HepG2 (cell line): ENCODE data around the gene CSTF2. TPM values are rescaled to one million over a fixed set of nuclear protein-coding genes. Genes with fewer than 3 reads are reported as not detected.

Source experiments
- ATAC-seq: fragments of 200-7000 bp; cut with Tn5 transposase; 3 replicates; pipeline ENCODE4 v1.9.1; 2020; ENCODE audit warnings: mild to moderate bottlenecking, moderate library complexity
- BruUV-seq: library from RNA; stranded (reverse); fragments of 400-500 nt; replicated peaks from 2 replicates; lab custom pipeline; 2021; lab: Mats Ljungman, UMichigan
- CTCF ChIA-PET: fragments of 300-600 bp; formaldehyde crosslinking; extraction: SDS; loops from one replicate; lab custom pipeline; 2021; ENCODE audit warnings: low total read pairs, inconsistent platforms, low intra/inter-chr PET ratio; lab: Yijun Ruan, JAX
- POLR2A ChIA-PET: fragments of 350-600 bp; sonication (Branson Sonifier 250); formaldehyde crosslinking; loops from one replicate; lab custom pipeline; 2020; ENCODE audit warnings: antibody characterized with exemption, inconsistent platforms; lab: Yijun Ruan, JAX
- DNase-seq: peaks from one replicate; pipeline ENCODE4 v3.0.0-alpha.2; 2015; ENCODE audit warnings: low spot score
- FAIRE-seq: peaks from 3 replicates; lab custom pipeline; 2011; peaks lifted over from hg19 to GRCh38; lab: Jason Lieb, UNC
- H2AFZ ChIP-seq: one replicate; pipeline ENCODE4 v1.6.1; 2011; ENCODE audit warnings: low read length, inconsistent platforms
- H3K27ac ChIP-seq: fragments of 300-600 bp; 3 replicates; pipeline ENCODE4 v1.8.0; 2011; ENCODE audit warnings: mixed run types, mild to moderate bottlenecking, mixed read lengths, low read length, inconsistent platforms; ENCODE audit not compliant: insufficient read depth; ENCODE audit errors: extremely low read length
- H3K27me3 ChIP-seq, 2 experiments: fragments of 200-600 bp in 1 of 2; 2 replicates in 1 of 2; 3 replicates in 1 of 2; pipeline versions ENCODE4 v1.6.0 to v1.8.0; 2011; ENCODE audit warnings: low read length in 2 of 2, mild to moderate bottlenecking in 2 of 2, moderate library complexity in 2 of 2, inconsistent platforms in 1 of 2; ENCODE audit not compliant: insufficient read depth in 2 of 2, control insufficient read depth in 1 of 2
- H3K36me3 ChIP-seq, 2 experiments: fragments of 200-600 bp in 1 of 2; replicated peaks in 1 of 2; 2 replicates in 1 of 2; 3 replicates in 1 of 2; pipeline versions ENCODE4 v1.5.1 to v1.8.0; 2011; ENCODE audit warnings: low read length in 2 of 2, inconsistent platforms in 1 of 2; ENCODE audit not compliant: insufficient read depth in 2 of 2, control insufficient read depth in 1 of 2
- H3K4me1 ChIP-seq: 2 replicates; pipeline ENCODE4 v1.5.1; 2012; ENCODE audit warnings: low read length, inconsistent platforms; ENCODE audit not compliant: insufficient read depth
- H3K4me2 ChIP-seq: 2 replicates; pipeline ENCODE4 v1.6.0; 2011; ENCODE audit warnings: low read depth, low read length, inconsistent platforms
- H3K4me3 ChIP-seq, 3 experiments: fragments of 200-600 bp in 1 of 3; sonication (generic), shearing (Covaris generic) in 1 of 3; replicated peaks in 1 of 3; 2 replicates each; pipeline ENCODE4 v1.5.1; 2011 to 2016; ENCODE audit warnings: low read length in 3 of 3, inconsistent platforms in 2 of 3, low read depth in 2 of 3, mild to moderate bottlenecking in 2 of 3, control low read depth in 1 of 3, mixed read lengths in 1 of 3; ENCODE audit not compliant: insufficient read depth in 1 of 3
- H3K79me2 ChIP-seq: one replicate; pipeline ENCODE4 v1.6.1; 2011; ENCODE audit warnings: low read length, inconsistent platforms; ENCODE audit not compliant: insufficient read depth
- H3K9ac ChIP-seq: 2 replicates; pipeline ENCODE4 v1.6.0; 2011; ENCODE audit warnings: mild to moderate bottlenecking, low read depth, low read length, inconsistent platforms; ENCODE audit not compliant: insufficient read depth
- H3K9me3 ChIP-seq: 2 replicates; pipeline ENCODE4 v1.5.1; 2012; ENCODE audit warnings: mild to moderate bottlenecking, low read length
- H4K20me1 ChIP-seq: 2 replicates; pipeline ENCODE4 v1.6.0; 2011; ENCODE audit warnings: inconsistent platforms, mild to moderate bottlenecking, low read length, moderate library complexity; ENCODE audit not compliant: insufficient read depth
- ASH2L ChIP-seq: fragments of 300-600, 200-600 bp; sonication (generic); IDR thresholded peaks from 2 replicates; pipeline ENCODE4 v1.7.0; 2017; ENCODE audit warnings: low read depth, mild to moderate bottlenecking, moderate library complexity, mixed read lengths, low read length; ENCODE audit not compliant: insufficient read length
- BRCA1 ChIP-seq: sonication (generic); formaldehyde crosslinking; IDR thresholded peaks from 2 replicates; pipeline ENCODE4 v1.4.0; 2020; ENCODE audit warnings: missing genetic modification reagents
- DRAP1 ChIP-seq: IDR thresholded peaks from 2 replicates; pipeline ENCODE4 v1.6.1; 2016; ENCODE audit warnings: missing genetic modification reagents, missing compliant biosample characterization
- EED ChIP-seq: sonication (generic); formaldehyde crosslinking; IDR thresholded peaks from 2 replicates; pipeline ENCODE4 v1.5.0; 2020; ENCODE audit warnings: mild to moderate bottlenecking, missing genetic modification reagents
- FOXJ3 ChIP-seq: sonication (generic); formaldehyde crosslinking; IDR thresholded peaks from 2 replicates; pipeline ENCODE4 v1.4.0; 2020; ENCODE audit warnings: missing genetic modification reagents, mild to moderate bottlenecking, borderline replicate concordance
- GATAD1 ChIP-seq: IDR thresholded peaks from 2 replicates; pipeline ENCODE4 v1.6.1; 2016; ENCODE audit warnings: missing genetic modification reagents, missing compliant biosample characterization
- MAFK ChIP-seq, 2 experiments: IDR thresholded peaks in 1 of 2; conservative IDR thresholded peaks in 1 of 2; 2 replicates each; pipeline ENCODE4 v1.6.1; 2011; ENCODE audit warnings: improper control_type of control experiment in 2 of 2, low read length in 2 of 2
- MYC ChIP-seq: sonication (generic); formaldehyde crosslinking; IDR thresholded peaks from 2 replicates; pipeline ENCODE4 v1.9.0; 2021; ENCODE audit warnings: missing genetic modification reagents, borderline replicate concordance
- NFATC3 ChIP-seq: sonication (generic); formaldehyde crosslinking; IDR thresholded peaks from 2 replicates; pipeline ENCODE4 v1.5.1; 2020; ENCODE audit warnings: mild to moderate bottlenecking, missing genetic modification reagents
- PBX2 ChIP-seq: IDR thresholded peaks from 2 replicates; pipeline ENCODE4 v1.6.1; 2016; ENCODE audit warnings: control low read depth
- SPEN ChIP-seq: sonication (generic); formaldehyde crosslinking; IDR thresholded peaks from 2 replicates; pipeline ENCODE4 v1.5.1; 2020; ENCODE audit warnings: low read depth, mild to moderate bottlenecking, missing genetic modification reagents
- TMF1 ChIP-seq: sonication (generic); formaldehyde crosslinking; IDR thresholded peaks from 2 replicates; pipeline ENCODE4 v1.8.1; 2022; ENCODE audit warnings: low read depth, missing genetic modification reagents
- ZFP37 ChIP-seq: sonication (generic); formaldehyde crosslinking; IDR thresholded peaks from 2 replicates; pipeline ENCODE4 v1.4.0; 2020; ENCODE audit warnings: missing genetic modification reagents, borderline replicate concordance
- ZFX ChIP-seq: sonication (generic); formaldehyde crosslinking; IDR thresholded peaks from 2 replicates; pipeline ENCODE4 v1.4.0; 2020; ENCODE audit warnings: mild to moderate bottlenecking, low read depth, missing genetic modification reagents, moderate library complexity
- ZNF430 ChIP-seq: sonication (generic); formaldehyde crosslinking; IDR thresholded peaks from 2 replicates; pipeline ENCODE4 v1.9.0; 2021; ENCODE audit warnings: mild to moderate bottlenecking, missing genetic modification reagents
- ZNF496 ChIP-seq: sonication (generic); formaldehyde crosslinking; IDR thresholded peaks from 2 replicates; pipeline ENCODE4 v1.8.1; 2023; ENCODE audit warnings: mild to moderate bottlenecking, moderate library complexity, missing genetic modification reagents; ENCODE audit not compliant: insufficient replicate concordance
- WGBS: methylation state at CpG from one replicate; pipeline ENCODE4 v1.1.6; 2017; ENCODE audit warnings: low lambda C conversion rate; 5-methylcytosine and 5-hydroxymethylcytosine counted together
- in situ Hi-C: cut with HindIII; loops from 2 replicates; pipeline ENCODE4 v1.10.0; 2017; ENCODE audit warnings: low pct_unique_long_range_greater_than_20kb; ENCODE audit not compliant: extremely low pct_ligation_motif_present
- intact Hi-C: fragments of 100-400 bp; cut with micrococcal nuclease; formaldehyde crosslinking; loops from one replicate; pipeline ENCODE4 v1.10.0; 2022; ENCODE audit not compliant: unreplicated experiment
- polyA plus RNA-seq, 8 experiments: library from polyadenylated mRNA; depleted of rRNA in 3 of 8; stranded (reverse) in 7 of 8; unstranded in 1 of 8; fragments of >200 nt; fragmentation: Illumina TruSeq in 4 of 8; extraction: Trizol in 4 of 8; gene quantifications; 2 replicates each; pipeline versions ENCODE4 v1.2.1 to v1.2.3, GENCODE V29; 2011 to 2016; ENCODE audit warnings: low read depth in 4 of 8, missing spikeins in 1 of 8, mixed read lengths in 1 of 8; ENCODE audit not compliant: insufficient read depth in 1 of 8
- total RNA-seq, 5 experiments: library from RNA; depleted of rRNA; stranded (reverse); fragments of >200 nt; fragmentation: Illumina TruSeq; extraction: Trizol; gene quantifications; 2 replicates each; pipeline ENCODE4 v1.2.3, GENCODE V29; 2016; ENCODE audit warnings: low read depth in 1 of 5

CSTF2 gene
- total and polyA plus RNA-seq, 2 of the 13 experiments (the other 11 are each of a cell fraction or from before 2014, with no cell fraction given), result 19.7 to 26.7 TPM

- H3K4me1 ChIP-seq, result 0 out of 2 replicates have a peak, but pooled peaks cover 4% of the 10 kb centered on the region
- no TSS peak for BruUV-seq
- H3K4me3 ChIP-seq, result peak overlapping the region; percentile 77 to 81 (median 79); a peak in 5 of 6 replicates
- no peak overlapping the region for H3K27ac ChIP-seq
- H3K79me2 ChIP-seq, result peaks cover 3% of the 10 kb centered on the region
- peak overlapping the region; percentile 83 for H3K9ac ChIP-seq
- H4K20me1 ChIP-seq, result no peaks in the 10 kb centered on the region
- WGBS, result 70% methylated on average over 12 of the region's 15 CpGs
- TF ChIP-seq ZFP37, result no peak
- no peak for TF ChIP-seq ZNF430 (CRISPR knock-in tag)
- no peak for TF ChIP-seq MAFK (conservative IDR thresholded peaks at IDR 0.05 in 1 of 2, IDR thresholded peaks at IDR 0.05 in 1 of 2; ENCODE audit: low read length in 2 of 2)
- FAIRE-seq (no peak), DNase-seq (no peak), ATAC-seq (no peak)
- intact Hi-C loops (no loop called here), in situ Hi-C loops (no loop called here)
- H3K9me3 ChIP-seq, result no peaks in the 10 kb centered on the region
- H3K4me2 ChIP-seq, result peak overlapping the region; percentile 92
- H2AFZ ChIP-seq, result peak overlapping the region; percentile 72
- POLR2A ChIA-PET, result no interaction called here
- peaks cover 3 to 12% of the 10 kb centered on the region in 2 experiments; a peak in 2 of 5 replicates for H3K36me3 ChIP-seq
- CTCF ChIA-PET, result no interaction called here
- H3K27me3 ChIP-seq, result no peaks in the 10 kb centered on the region
Observed at GRCh38 chrX:100819534-100819836, 706 bp upstream of the CSTF2 start.

GRCh38 chrX:100829730-100830129 is 9.5 kb downstream of the CSTF2 start:
- CTCF ChIA-PET, result no interaction called here
- 92% methylated on average over 2 of the region's 2 CpGs for WGBS
- Histone ChIP-seq H4K20me1 (no peaks in the 10 kb centered on the region), H3K9me3 (no peaks in the 10 kb centered on the region), H3K36me3 (peaks cover 5 to 30% of the 10 kb centered on the region in 2 experiments; a peak in 4 of 5 replicates), H3K27me3 (no peaks in the 10 kb centered on the region)
- no peak for DNase-seq
- intact Hi-C loops, result no loop called here
- no peak for FAIRE-seq
- ATAC-seq, result no peak
- no peak for TF ChIP-seq TMF1
- no peak for TF ChIP-seq MYC (CRISPR knock-in tag)
- no peak for TF ChIP-seq SPEN
- no peak for TF ChIP-seq FOXJ3
- TF ChIP-seq GATAD1 (CRISPR knock-in tag), result no peak
- no peak for TF ChIP-seq BRCA1
- no peak for TF ChIP-seq ASH2L
- TF ChIP-seq ZFX, result no peak
- no peak for TF ChIP-seq DRAP1 (CRISPR knock-in tag)
- TF ChIP-seq EED (CRISPR knock-in tag), result no peak
- TF ChIP-seq ZNF496 (CRISPR knock-in tag), result no peak
- TF ChIP-seq PBX2, result no peak
- TF ChIP-seq NFATC3 (CRISPR knock-in tag), result no peak
- TF ChIP-seq, all 625 proteins: peak for 0
- no peak overlapping the region for H2AFZ ChIP-seq
- no TSS peak for BruUV-seq
- no peak overlapping the region for H3K9ac ChIP-seq
- no peak overlapping the region for H3K4me3 ChIP-seq
- H3K27ac ChIP-seq, result no peak overlapping the region
- POLR2A ChIA-PET, result no interaction called here
- H3K79me2 ChIP-seq, result no peaks in the 10 kb centered on the region
- no peaks in the 10 kb centered on the region for H3K4me1 ChIP-seq
- H3K4me2 ChIP-seq, result no peak overlapping the region
- in situ Hi-C loops, result no loop called here
